HepG2 (cell line): ENCODE measurements around the gene CD101. TPM values are rescaled to one million over a fixed set of nuclear protein-coding genes. Genes with fewer than 3 reads are reported as not detected.

Experiments used
- ATAC-seq: fragments of 200-7000 bp; cut with Tn5 transposase; 3 replicates; pipeline ENCODE4 v1.9.1; 2020; ENCODE audit warnings: mild to moderate bottlenecking, moderate library complexity
- BruUV-seq: library from RNA; stranded (reverse); fragments of 400-500 nt; replicated peaks from 2 replicates; lab custom pipeline; 2021; lab: Mats Ljungman, UMichigan
- CTCF ChIA-PET: fragments of 300-600 bp; formaldehyde crosslinking; extraction: SDS; loops from one replicate; lab custom pipeline; 2021; ENCODE audit warnings: low total read pairs, inconsistent platforms, low intra/inter-chr PET ratio; lab: Yijun Ruan, JAX
- POLR2A ChIA-PET: fragments of 350-600 bp; sonication (Branson Sonifier 250); formaldehyde crosslinking; loops from one replicate; lab custom pipeline; 2020; ENCODE audit warnings: antibody characterized with exemption, inconsistent platforms; lab: Yijun Ruan, JAX
- DNase-seq: peaks from one replicate; pipeline ENCODE4 v3.0.0-alpha.2; 2015; ENCODE audit warnings: low spot score
- FAIRE-seq: peaks from 3 replicates; lab custom pipeline; 2011; peaks lifted over from hg19 to GRCh38; lab: Jason Lieb, UNC
- H2AFZ ChIP-seq: one replicate; pipeline ENCODE4 v1.6.1; 2011; ENCODE audit warnings: low read length, inconsistent platforms
- H3K27ac ChIP-seq: fragments of 300-600 bp; 3 replicates; pipeline ENCODE4 v1.8.0; 2011; ENCODE audit warnings: mixed run types, mild to moderate bottlenecking, mixed read lengths, low read length, inconsistent platforms; ENCODE audit not compliant: insufficient read depth; ENCODE audit errors: extremely low read length
- H3K27me3 ChIP-seq, 2 experiments: fragments of 200-600 bp in 1 of 2; 2 replicates in 1 of 2; 3 replicates in 1 of 2; pipeline versions ENCODE4 v1.6.0 to v1.8.0; 2011; ENCODE audit warnings: low read length in 2 of 2, mild to moderate bottlenecking in 2 of 2, moderate library complexity in 2 of 2, inconsistent platforms in 1 of 2; ENCODE audit not compliant: insufficient read depth in 2 of 2, control insufficient read depth in 1 of 2
- H3K36me3 ChIP-seq, 2 experiments: fragments of 200-600 bp in 1 of 2; replicated peaks in 1 of 2; 2 replicates in 1 of 2; 3 replicates in 1 of 2; pipeline versions ENCODE4 v1.5.1 to v1.8.0; 2011; ENCODE audit warnings: low read length in 2 of 2, inconsistent platforms in 1 of 2; ENCODE audit not compliant: insufficient read depth in 2 of 2, control insufficient read depth in 1 of 2
- H3K4me1 ChIP-seq: 2 replicates; pipeline ENCODE4 v1.5.1; 2012; ENCODE audit warnings: low read length, inconsistent platforms; ENCODE audit not compliant: insufficient read depth
- H3K4me2 ChIP-seq: 2 replicates; pipeline ENCODE4 v1.6.0; 2011; ENCODE audit warnings: low read depth, low read length, inconsistent platforms
- H3K4me3 ChIP-seq, 3 experiments: fragments of 200-600 bp in 1 of 3; sonication (generic), shearing (Covaris generic) in 1 of 3; replicated peaks in 1 of 3; 2 replicates each; pipeline ENCODE4 v1.5.1; 2011 to 2016; ENCODE audit warnings: low read length in 3 of 3, inconsistent platforms in 2 of 3, low read depth in 2 of 3, mild to moderate bottlenecking in 2 of 3, control low read depth in 1 of 3, mixed read lengths in 1 of 3; ENCODE audit not compliant: insufficient read depth in 1 of 3
- H3K79me2 ChIP-seq: one replicate; pipeline ENCODE4 v1.6.1; 2011; ENCODE audit warnings: low read length, inconsistent platforms; ENCODE audit not compliant: insufficient read depth
- H3K9ac ChIP-seq: 2 replicates; pipeline ENCODE4 v1.6.0; 2011; ENCODE audit warnings: mild to moderate bottlenecking, low read depth, low read length, inconsistent platforms; ENCODE audit not compliant: insufficient read depth
- H3K9me3 ChIP-seq: 2 replicates; pipeline ENCODE4 v1.5.1; 2012; ENCODE audit warnings: mild to moderate bottlenecking, low read length
- H4K20me1 ChIP-seq: 2 replicates; pipeline ENCODE4 v1.6.0; 2011; ENCODE audit warnings: inconsistent platforms, mild to moderate bottlenecking, low read length, moderate library complexity; ENCODE audit not compliant: insufficient read depth
- CBFB ChIP-seq: sonication (generic); formaldehyde crosslinking; IDR thresholded peaks from 2 replicates; pipeline ENCODE4 v1.4.0; 2020; ENCODE audit warnings: missing genetic modification reagents
- FLYWCH1 ChIP-seq: sonication (generic); formaldehyde crosslinking; IDR thresholded peaks from 2 replicates; pipeline ENCODE4 v1.8.1; 2023; ENCODE audit warnings: mild to moderate bottlenecking, missing genetic modification reagents
- FOXJ3 ChIP-seq: sonication (generic); formaldehyde crosslinking; IDR thresholded peaks from 2 replicates; pipeline ENCODE4 v1.4.0; 2020; ENCODE audit warnings: missing genetic modification reagents, mild to moderate bottlenecking, borderline replicate concordance
- HNF1A ChIP-seq, 2 experiments: sonication (generic) in 1 of 2; formaldehyde crosslinking in 1 of 2; IDR thresholded peaks; 2 replicates each; pipeline versions ENCODE4 v1.4.0 to v1.6.1; 2016 to 2020; ENCODE audit warnings: borderline replicate concordance in 1 of 2, low read depth in 1 of 2, mild to moderate bottlenecking in 1 of 2, missing genetic modification reagents in 1 of 2
- JUNB ChIP-seq: sonication (generic); formaldehyde crosslinking; IDR thresholded peaks from 2 replicates; pipeline ENCODE4 v1.8.0; 2022; ENCODE audit warnings: missing genetic modification reagents, mild to moderate bottlenecking, borderline replicate concordance
- MXI1 ChIP-seq: IDR thresholded peaks from 3 replicates; pipeline ENCODE4 v1.6.1; 2012; ENCODE audit warnings: low read depth, low read length, inconsistent platforms, borderline replicate concordance
- PBX2 ChIP-seq: IDR thresholded peaks from 2 replicates; pipeline ENCODE4 v1.6.1; 2016; ENCODE audit warnings: control low read depth
- TEAD3 ChIP-seq: optimal IDR thresholded peaks from 2 replicates; pipeline ENCODE3; 2016; ENCODE audit warnings: borderline replicate concordance
- ZNF138 ChIP-seq: sonication (generic); formaldehyde crosslinking; IDR thresholded peaks from 2 replicates; pipeline ENCODE4 v1.5.0; 2020; ENCODE audit warnings: mild to moderate bottlenecking, low read depth, missing genetic modification reagents
- ZNF335 ChIP-seq: sonication (generic); formaldehyde crosslinking; IDR thresholded peaks from 2 replicates; pipeline ENCODE4 v1.4.0; 2020; ENCODE audit warnings: missing genetic modification reagents
- ZNF619 ChIP-seq: sonication (generic); formaldehyde crosslinking; IDR thresholded peaks from 2 replicates; pipeline ENCODE4 v1.4.0; 2020; ENCODE audit warnings: mild to moderate bottlenecking, missing genetic modification reagents
- ZNF75D ChIP-seq: sonication (generic); formaldehyde crosslinking; IDR thresholded peaks from 2 replicates; pipeline ENCODE4 v1.8.1; 2023; ENCODE audit warnings: missing genetic modification reagents, mild to moderate bottlenecking, borderline replicate concordance
- ZNF790 ChIP-seq: sonication (generic); formaldehyde crosslinking; IDR thresholded peaks from 2 replicates; pipeline ENCODE4 v1.8.0; 2022; ENCODE audit warnings: missing genetic modification reagents, mild to moderate bottlenecking, borderline replicate concordance
- WGBS: methylation state at CpG from one replicate; pipeline ENCODE4 v1.1.6; 2017; ENCODE audit warnings: low lambda C conversion rate; 5-methylcytosine and 5-hydroxymethylcytosine counted together
- in situ Hi-C: cut with HindIII; loops from 2 replicates; pipeline ENCODE4 v1.10.0; 2017; ENCODE audit warnings: low pct_unique_long_range_greater_than_20kb; ENCODE audit not compliant: extremely low pct_ligation_motif_present
- intact Hi-C: fragments of 100-400 bp; cut with micrococcal nuclease; formaldehyde crosslinking; loops from one replicate; pipeline ENCODE4 v1.10.0; 2022; ENCODE audit not compliant: unreplicated experiment
- polyA plus RNA-seq, 8 experiments: library from polyadenylated mRNA; depleted of rRNA in 3 of 8; stranded (reverse) in 7 of 8; unstranded in 1 of 8; fragments of >200 nt; fragmentation: Illumina TruSeq in 4 of 8; extraction: Trizol in 4 of 8; gene quantifications; 2 replicates each; pipeline versions ENCODE4 v1.2.1 to v1.2.3, GENCODE V29; 2011 to 2016; ENCODE audit warnings: low read depth in 4 of 8, missing spikeins in 1 of 8, mixed read lengths in 1 of 8; ENCODE audit not compliant: insufficient read depth in 1 of 8
- total RNA-seq, 5 experiments: library from RNA; depleted of rRNA; stranded (reverse); fragments of >200 nt; fragmentation: Illumina TruSeq; extraction: Trizol; gene quantifications; 2 replicates each; pipeline ENCODE4 v1.2.3, GENCODE V29; 2016; ENCODE audit warnings: low read depth in 1 of 5
- TF ChIP-seq, protein P1 (sequence below): sonication (generic); formaldehyde crosslinking; IDR thresholded peaks from 2 replicates; pipeline ENCODE4 v1.8.0; 2022; ENCODE audit warnings: mild to moderate bottlenecking, missing genetic modification reagents, moderate library complexity
- TF ChIP-seq, protein P2 (sequence below): IDR thresholded peaks from 2 replicates; pipeline ENCODE4 v1.6.1; 2016; ENCODE audit warnings: mild to moderate bottlenecking, missing biosample characterization, missing genetic modification reagents
- TF ChIP-seq, protein P3 (sequence below): sonication (generic); formaldehyde crosslinking; IDR thresholded peaks from 2 replicates; pipeline ENCODE4 v1.8.1; 2023; ENCODE audit warnings: mild to moderate bottlenecking, inconsistent platforms, moderate library complexity, missing genetic modification reagents, borderline replicate concordance

The CD101 gene
- total and polyA plus RNA-seq, 2 of the 13 experiments (the other 11 are each of a cell fraction or from before 2014, with no cell fraction given), result 0.05 to 0.09 TPM

DNA sequence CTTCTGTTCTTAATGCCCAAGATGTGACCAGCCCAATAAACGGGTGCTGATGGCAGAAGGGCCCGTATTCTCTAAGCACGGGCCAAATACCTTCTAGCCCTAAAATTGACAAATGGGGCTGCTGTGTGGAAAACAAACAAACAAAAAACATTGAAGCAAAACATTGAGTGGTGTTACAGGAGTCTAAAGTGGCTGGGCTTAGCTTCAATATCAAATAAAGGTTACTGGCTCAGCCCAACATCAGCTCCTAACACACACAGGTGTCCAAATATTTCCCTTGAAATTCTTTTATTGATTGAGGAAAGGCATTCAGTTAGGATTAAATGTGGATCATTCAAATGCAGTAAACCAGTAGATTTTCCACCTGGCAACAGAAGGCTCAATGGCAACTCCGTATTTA lies 45.2 kb downstream of the CD101 start:
- H3K27me3 ChIP-seq, result no peaks in the 10 kb centered on the region
- no peaks in the 10 kb centered on the region for H3K9me3 ChIP-seq
- H3K79me2 ChIP-seq, result no peaks in the 10 kb centered on the region
- no peak overlapping the region for H3K9ac ChIP-seq
- no peak for TF ChIP-seq CBFB (CRISPR knock-in tag)
- TF ChIP-seq MXI1, result no peak
- no peak for TF ChIP-seq FOXJ3 (CRISPR knock-in tag)
- TF ChIP-seq, protein P1, sequence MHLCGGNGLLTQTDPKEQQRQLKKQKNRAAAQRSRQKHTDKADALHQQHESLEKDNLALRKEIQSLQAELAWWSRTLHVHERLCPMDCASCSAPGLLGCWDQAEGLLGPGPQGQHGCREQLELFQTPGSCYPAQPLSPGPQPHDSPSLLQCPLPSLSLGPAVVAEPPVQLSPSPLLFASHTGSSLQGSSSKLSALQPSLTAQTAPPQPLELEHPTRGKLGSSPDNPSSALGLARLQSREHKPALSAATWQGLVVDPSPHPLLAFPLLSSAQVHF (CRISPR knock-in tag), result no peak
- no peak for TF ChIP-seq FLYWCH1
- TF ChIP-seq, protein P2, sequence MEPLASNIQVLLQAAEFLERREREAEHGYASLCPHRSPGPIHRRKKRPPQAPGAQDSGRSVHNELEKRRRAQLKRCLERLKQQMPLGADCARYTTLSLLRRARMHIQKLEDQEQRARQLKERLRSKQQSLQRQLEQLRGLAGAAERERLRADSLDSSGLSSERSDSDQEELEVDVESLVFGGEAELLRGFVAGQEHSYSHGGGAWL, result no peak
- TF ChIP-seq, protein P3, sequence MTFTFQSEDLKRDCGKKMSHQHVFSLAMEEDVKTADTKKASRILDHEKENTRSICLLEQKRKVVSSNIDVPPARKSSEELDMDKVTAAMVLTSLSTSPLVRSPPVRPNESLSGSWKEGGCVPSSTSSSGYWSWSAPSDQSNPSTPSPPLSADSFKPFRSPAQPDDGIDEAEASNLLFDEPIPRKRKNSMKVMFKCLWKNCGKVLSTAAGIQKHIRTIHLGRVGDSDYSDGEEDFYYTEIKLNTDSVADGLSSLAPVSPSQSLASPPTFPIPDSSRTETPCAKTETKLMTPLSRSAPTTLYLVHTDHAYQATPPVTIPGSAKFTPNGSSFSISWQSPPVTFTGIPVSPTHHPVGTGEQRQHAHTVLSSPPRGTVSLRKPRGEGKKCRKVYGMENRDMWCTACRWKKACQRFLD (CRISPR knock-in tag), result no peak
- TF ChIP-seq JUNB (CRISPR knock-in tag), result no peak
- TF ChIP-seq ZNF335, result no peak
- no peak for TF ChIP-seq ZNF619
- TF ChIP-seq ZNF75D (CRISPR knock-in tag), result no peak
- TF ChIP-seq ZNF138 (CRISPR knock-in tag), result no peak
- TF ChIP-seq ZNF790 (CRISPR knock-in tag), result no peak
- no peak for TF ChIP-seq TEAD3 (CRISPR knock-in tag)
- TF ChIP-seq HNF1A (IDR thresholded peaks at IDR 0.05; ENCODE audit: low read depth), result no peak
- TF ChIP-seq HNF1A (CRISPR knock-in tag; IDR thresholded peaks at IDR 0.05; ENCODE audit: borderline replicate concordance), result no peak
- TF ChIP-seq PBX2 (CRISPR knock-in tag), result no peak
- FAIRE-seq (no peak), DNase-seq (no peak), ATAC-seq (no peak)
- BruUV-seq, result no TSS peak
- H2AFZ ChIP-seq, result no peak overlapping the region
- no peaks in the 10 kb centered on the region for H3K36me3 ChIP-seq
- H3K4me2 ChIP-seq, result no peak overlapping the region
- intact Hi-C loops, result no loop called here
- ChIA-PET POLR2A (no interaction called here), CTCF (no interaction called here)
- no peak overlapping the region for H3K4me3 ChIP-seq
- in situ Hi-C loops, result no loop called here
- H3K4me1 ChIP-seq, result no peaks in the 10 kb centered on the region
- WGBS, result 86% methylated on average over 4 of the region's 4 CpGs
- H3K27ac ChIP-seq, result no peak overlapping the region
- H4K20me1 ChIP-seq, result no peaks in the 10 kb centered on the region
